OCI-LY1 (cell line): Measurements from ENCODE around the gene IZUMO4.

ENCODE experiments used
- H2AFZ ChIP-seq: fragments of 200-600 bp; sonication (generic), shearing (Covaris generic); 2 replicates; pipeline ENCODE4 v1.6.0; 2014; ENCODE audit warnings: antibody characterized with exemption, mild to moderate bottlenecking, low read length
- H3F3A ChIP-seq: fragments of 200-600 bp; sonication (generic), shearing (Covaris generic); 2 replicates; pipeline ENCODE4 v1.6.0; 2014; ENCODE audit warnings: mild to moderate bottlenecking, antibody characterized with exemption, low read length, moderate library complexity; ENCODE audit not compliant: insufficient read depth
- H3K27ac ChIP-seq: fragments of 200-600 bp; sonication (generic); 2 replicates; pipeline ENCODE4 v1.5.1; 2014; ENCODE audit warnings: low read length, mixed run types, mild to moderate bottlenecking, low read depth; ENCODE audit not compliant: poor library complexity, severe bottlenecking
- H3K27me3 ChIP-seq: fragments of 200-600 bp; sonication (generic); 2 replicates; pipeline ENCODE4 v1.6.0; 2014; ENCODE audit warnings: antibody characterized with exemption, mild to moderate bottlenecking, low read length, moderate library complexity; ENCODE audit not compliant: insufficient read depth
- H3K36me3 ChIP-seq: fragments of 200-600 bp; sonication (generic); 2 replicates; pipeline ENCODE4 v1.6.1; 2014; ENCODE audit warnings: mild to moderate bottlenecking, antibody characterized with exemption, low read length, moderate library complexity, mixed read lengths; ENCODE audit not compliant: insufficient read depth
- H3K4me1 ChIP-seq: fragments of 200-600 bp; sonication (generic); 2 replicates; pipeline ENCODE4 v1.5.1; 2014; ENCODE audit warnings: mild to moderate bottlenecking, low read length, moderate library complexity; ENCODE audit not compliant: insufficient read depth, severe bottlenecking
- H3K4me2 ChIP-seq: fragments of 200-600 bp; sonication (generic), shearing (Covaris generic); 2 replicates; pipeline ENCODE4 v1.6.1; 2014; ENCODE audit warnings: low read length
- H3K4me3 ChIP-seq: fragments of 200-600 bp; sonication (generic); 2 replicates; pipeline ENCODE4 v1.5.1; 2014; ENCODE audit warnings: low read length, low read depth, mild to moderate bottlenecking, mixed read lengths; ENCODE audit not compliant: poor library complexity, severe bottlenecking
- H3K79me2 ChIP-seq: fragments of 200-600 bp; shearing (Covaris generic); 2 replicates; pipeline ENCODE4 v1.6.1; 2016; ENCODE audit warnings: mixed run types, low read length, mixed read lengths; ENCODE audit not compliant: insufficient read depth
- H3K9ac ChIP-seq: fragments of 200-600 bp; sonication (generic), shearing (Covaris generic); 2 replicates; pipeline ENCODE4 v1.6.1; 2014; ENCODE audit warnings: mild to moderate bottlenecking, low read length, mixed read lengths
- H3K9me2 ChIP-seq: fragments of 200-600 bp; sonication (generic), shearing (Covaris generic); 2 replicates; pipeline ENCODE4 v1.6.1; 2014; ENCODE audit warnings: low read depth, mild to moderate bottlenecking, low read length, mixed read lengths
- H3K9me3 ChIP-seq: fragments of 200-600 bp; shearing (Covaris generic); 2 replicates; pipeline ENCODE4 v1.6.1; 2014; ENCODE audit warnings: low read length, mixed read lengths
- H4K20me1 ChIP-seq: fragments of 200-600 bp; sonication (generic), shearing (Covaris generic); 2 replicates; pipeline ENCODE4 v1.6.0; 2016; ENCODE audit warnings: mild to moderate bottlenecking, low read length; ENCODE audit not compliant: insufficient read depth
- EZH2 ChIP-seq: fragments of 200-600 bp; sonication (generic), shearing (Covaris generic); IDR thresholded peaks from 2 replicates; pipeline ENCODE4 v1.8.0; 2017; ENCODE audit warnings: borderline replicate concordance, mixed run types, mild to moderate bottlenecking, antibody characterized with exemption, low read length, moderate library complexity, mixed read lengths
- TF ChIP-seq, protein P1 (sequence below): fragments of 200-600 bp; sonication (generic), shearing (Covaris generic); IDR thresholded peaks from 2 replicates; pipeline ENCODE4 v1.5.1; 2017; ENCODE audit warnings: mild to moderate bottlenecking, antibody characterized with exemption, low read length, moderate library complexity, mixed read lengths

Gene IZUMO4

GRCh38 chr19:2062389-2062729 is 34.4 kb upstream of the IZUMO4 start:
- peak overlapping the region; percentile 73 for H3K27ac ChIP-seq
- H4K20me1 ChIP-seq, result no peaks in the 10 kb centered on the region
- TF ChIP-seq, protein P1, sequence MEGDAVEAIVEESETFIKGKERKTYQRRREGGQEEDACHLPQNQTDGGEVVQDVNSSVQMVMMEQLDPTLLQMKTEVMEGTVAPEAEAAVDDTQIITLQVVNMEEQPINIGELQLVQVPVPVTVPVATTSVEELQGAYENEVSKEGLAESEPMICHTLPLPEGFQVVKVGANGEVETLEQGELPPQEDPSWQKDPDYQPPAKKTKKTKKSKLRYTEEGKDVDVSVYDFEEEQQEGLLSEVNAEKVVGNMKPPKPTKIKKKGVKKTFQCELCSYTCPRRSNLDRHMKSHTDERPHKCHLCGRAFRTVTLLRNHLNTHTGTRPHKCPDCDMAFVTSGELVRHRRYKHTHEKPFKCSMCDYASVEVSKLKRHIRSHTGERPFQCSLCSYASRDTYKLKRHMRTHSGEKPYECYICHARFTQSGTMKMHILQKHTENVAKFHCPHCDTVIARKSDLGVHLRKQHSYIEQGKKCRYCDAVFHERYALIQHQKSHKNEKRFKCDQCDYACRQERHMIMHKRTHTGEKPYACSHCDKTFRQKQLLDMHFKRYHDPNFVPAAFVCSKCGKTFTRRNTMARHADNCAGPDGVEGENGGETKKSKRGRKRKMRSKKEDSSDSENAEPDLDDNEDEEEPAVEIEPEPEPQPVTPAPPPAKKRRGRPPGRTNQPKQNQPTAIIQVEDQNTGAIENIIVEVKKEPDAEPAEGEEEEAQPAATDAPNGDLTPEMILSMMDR, result no peak
- no peak for TF ChIP-seq EZH2
- H3K4me3 ChIP-seq, result peak overlapping the region; percentile 76
- no peaks in the 10 kb centered on the region for H3K36me3 ChIP-seq
- H3K4me1 ChIP-seq, result peaks cover 39% of the 10 kb centered on the region
- H3K9me2 ChIP-seq, result no peaks in the 10 kb centered on the region
- H3K4me2 ChIP-seq, result peak overlapping the region; percentile 87
- peak overlapping the region; percentile 83; the same call in 1 of the 2 replicates for H3K9ac ChIP-seq
- H3K9me3 ChIP-seq, result no peaks in the 10 kb centered on the region
- no peaks in the 10 kb centered on the region for H3K79me2 ChIP-seq
- no peaks in the 10 kb centered on the region for H3F3A ChIP-seq
- no peak overlapping the region for H2AFZ ChIP-seq
- no peaks in the 10 kb centered on the region for H3K27me3 ChIP-seq

DNA sequence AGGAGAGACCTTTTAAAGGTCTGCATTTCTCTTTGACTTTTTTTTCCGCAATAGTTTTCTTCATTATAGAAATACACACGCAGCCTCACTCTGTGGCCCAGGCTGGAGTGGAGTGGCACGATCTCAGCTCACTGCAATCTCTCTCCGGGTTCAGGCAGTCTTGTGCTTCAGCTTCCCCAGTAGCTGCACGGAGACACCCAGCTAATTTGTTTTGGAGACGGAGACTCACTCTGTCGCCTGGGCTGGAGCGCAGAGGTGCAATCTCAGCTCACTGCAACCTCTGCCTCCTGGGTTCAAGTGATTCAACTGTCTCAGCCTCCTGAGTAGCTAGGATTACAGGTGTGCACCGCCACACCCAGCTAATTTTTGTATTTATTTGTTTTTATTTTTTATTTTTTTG is 33.9 kb upstream of the IZUMO4 start:
- Histone ChIP-seq H3K4me1 (peaks cover 39% of the 10 kb centered on the region), H3K9me3 (no peaks in the 10 kb centered on the region)

DNA sequence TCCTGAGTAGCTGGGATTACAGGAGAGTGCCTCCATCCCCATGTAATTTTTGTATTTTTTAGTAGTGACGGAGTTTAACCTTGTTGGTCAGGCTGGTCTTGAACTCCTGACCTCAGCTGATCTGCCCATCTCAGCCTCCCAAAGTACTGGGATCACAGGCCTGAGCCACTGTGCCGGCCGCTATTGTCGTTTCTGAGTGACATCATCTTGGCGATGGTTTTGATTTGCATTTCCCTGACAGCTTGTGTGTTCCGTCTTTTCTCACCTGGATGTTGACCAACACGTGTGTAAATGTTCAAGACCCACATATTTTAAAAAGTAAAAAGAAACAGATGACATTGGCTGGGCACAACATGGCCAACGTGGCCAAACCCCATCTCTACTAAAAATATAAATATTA is 32.9 kb upstream of the IZUMO4 start:
- Histone ChIP-seq H3K9me3 (no peaks in the 10 kb centered on the region), H4K20me1 (no peaks in the 10 kb centered on the region), H3K4me3 (no peak overlapping the region), H3K9me2 (no peaks in the 10 kb centered on the region), H3K9ac (no peak overlapping the region), H3K27ac (peak overlapping the region; percentile 51), H3K4me2 (no peak overlapping the region), H3K27me3 (no peaks in the 10 kb centered on the region), H3K79me2 (no peaks in the 10 kb centered on the region), H2AFZ (no peak overlapping the region), H3K4me1 (peaks cover 39% of the 10 kb centered on the region), H3K36me3 (no peaks in the 10 kb centered on the region; the same call in 1 of the 2 replicates), H3F3A (no peaks in the 10 kb centered on the region)
- TF ChIP-seq, protein P1, result no peak

More for the DNA sequence above, 33.9 kb upstream of the IZUMO4 start:
- no peaks in the 10 kb centered on the region for H3K27me3 ChIP-seq
- no peaks in the 10 kb centered on the region for H3K36me3 ChIP-seq
- no peaks in the 10 kb centered on the region for H3F3A ChIP-seq
- H3K79me2 ChIP-seq, result no peaks in the 10 kb centered on the region
- H2AFZ ChIP-seq, result no peak overlapping the region
- H3K4me2 ChIP-seq, result no peak overlapping the region; the same call in 1 of the 2 replicates
- no peaks in the 10 kb centered on the region for H3K9me2 ChIP-seq
- H3K4me3 ChIP-seq, result no peak overlapping the region
- peak overlapping the region; percentile 73 for H3K27ac ChIP-seq
- no peak overlapping the region for H3K9ac ChIP-seq
- H4K20me1 ChIP-seq, result no peaks in the 10 kb centered on the region
- TF ChIP-seq, protein P1, result no peak
- TF ChIP-seq EZH2, result no peak
